AG04449 (cell line): ENCODE measurements around the gene C5orf15.

Experiments
- CTCF ChIA-PET: fragments of 350-600 bp; formaldehyde crosslinking; extraction: SDS; loops from one replicate; lab custom pipeline; 2021; ENCODE audit warnings: antibody characterized with exemption; lab: Yijun Ruan, JAX
- POLR2A ChIA-PET: fragments of 400-600, 350-600 bp; formaldehyde crosslinking; extraction: SDS; loops from one replicate; lab custom pipeline; 2020; ENCODE audit warnings: antibody characterized with exemption, inconsistent platforms; lab: Yijun Ruan, JAX
- DNase-seq: peaks from one replicate; pipeline ENCODE4 v3.0.0-alpha.2; 2010; ENCODE audit warnings: low read depth, low spot score
- H3K4me3 ChIP-seq: 2 replicates; pipeline ENCODE4 v1.5.1; 2011; ENCODE audit warnings: low read depth, mild to moderate bottlenecking, control low read depth, low read length
- CTCF ChIP-seq: IDR thresholded peaks from one replicate; pipeline ENCODE4 v1.5.1; 2011; ENCODE audit warnings: mild to moderate bottlenecking, moderate library complexity, low read length, control low read depth, inconsistent platforms; ENCODE audit not compliant: insufficient read depth; ENCODE audit errors: missing control alignments

Gene C5orf15

DNA sequence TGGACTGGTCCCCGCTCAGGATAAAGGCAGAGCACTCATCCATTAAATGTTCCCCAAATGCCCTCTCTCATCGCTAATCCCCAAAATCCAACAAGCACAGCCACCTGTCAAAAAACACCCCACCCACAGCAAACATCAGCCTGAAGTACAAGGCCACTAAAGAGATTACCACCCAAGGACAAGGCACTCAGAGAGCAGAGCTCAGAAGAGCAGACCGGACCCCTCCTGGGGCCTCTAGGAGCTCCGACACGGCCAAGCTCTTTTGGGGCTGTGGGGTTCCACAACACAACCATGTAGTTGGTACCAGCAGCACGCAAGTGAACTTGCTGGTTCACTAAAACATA, 26.5 kb upstream of the C5orf15 start:
- CTCF ChIA-PET, result interaction anchor here (1.3 to 7.9 kb wide), 3 partner anchors 8 to 45 kb away, joined by 3 to 72 read pairs (median 13); no protein-coding TSS in a partner anchor
- no peak overlapping the region for H3K4me3 ChIP-seq
- TF ChIP-seq CTCF, result no peak
- no peak for DNase-seq
- POLR2A ChIA-PET, result no interaction called here

- ChIA-PET CTCF (interaction anchor here (1.8 to 7.9 kb wide), 3 partner anchors 7 to 15 kb away, joined by 5 to 72 read pairs (median 13); partner anchors contain the start of gene VDAC1), POLR2A (interaction anchor here (0.5 kb wide), 1 partner anchor 10 kb away, joined by 3 read pairs; no protein-coding TSS in a partner anchor)
- no peak overlapping the region for H3K4me3 ChIP-seq
- DNase-seq, result no peak
- TF ChIP-seq CTCF, result no peak
Observed at GRCh38 chr5:133994297-133994989, 26.0 kb upstream of the C5orf15 start.

DNA sequence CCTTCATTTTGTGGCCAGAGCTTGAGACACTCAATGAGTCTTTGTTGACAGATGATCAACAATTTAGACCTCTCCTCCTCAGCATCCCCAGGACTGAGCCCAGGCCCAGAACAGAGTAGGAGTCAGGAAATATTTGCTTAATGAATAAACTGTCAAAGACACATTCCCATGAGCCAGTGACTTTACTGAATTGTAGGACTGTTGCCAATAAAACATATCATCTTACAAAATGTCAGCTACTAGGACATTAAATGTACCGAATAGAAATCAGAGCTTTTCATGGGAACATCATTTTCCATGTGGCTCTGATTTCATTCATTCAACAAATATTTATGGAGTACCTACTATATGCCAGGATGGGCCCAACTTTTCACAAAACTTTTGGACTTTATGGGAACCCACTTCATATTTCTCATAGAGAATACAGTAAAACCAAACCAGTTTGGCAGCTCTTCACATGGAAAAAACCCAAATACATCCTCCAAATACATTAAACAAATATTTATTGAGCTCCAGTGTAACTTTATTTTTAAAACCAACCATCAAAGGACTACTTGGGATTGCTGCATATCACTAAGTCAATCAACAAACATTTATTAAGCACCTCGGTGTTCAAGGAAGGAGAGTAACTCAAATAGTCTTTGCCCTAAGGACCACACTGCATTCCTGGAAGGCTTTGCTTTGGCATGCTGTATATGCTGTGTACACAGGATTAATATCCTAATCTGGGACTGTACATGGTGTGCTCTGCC, 24.9 kb upstream of the C5orf15 start:
- DNase-seq, result no peak
- ChIA-PET POLR2A (interaction anchor here (0.5 to 0.6 kb wide), 2 partner anchors 9 to 148 kb away, joined by 3 read pairs; no protein-coding TSS in a partner anchor), CTCF (interaction anchor here (0.7 to 7.9 kb wide), 7 partner anchors 6 to 882 kb away, joined by 3 to 72 read pairs (median 5); partner anchors contain the start of gene VDAC1)
- H3K4me3 ChIP-seq, result no peak overlapping the region
- no peak for TF ChIP-seq CTCF

- no peak for TF ChIP-seq CTCF
- POLR2A ChIA-PET, result interaction anchor here (0.6 to 0.8 kb wide), 2 partner anchors 13 to 148 kb away, joined by 3 to 4 read pairs; partner anchors contain the start of gene VDAC1
- H3K4me3 ChIP-seq, result no peak overlapping the region
- CTCF ChIA-PET, result interaction anchor here (0.7 to 7.9 kb wide), 5 partner anchors 12 to 881 kb away, joined by 3 to 72 read pairs (median 5); partner anchors contain the start of gene VDAC1
- DNase-seq, result no peak
Observed at GRCh38 chr5:133992429-133993155, 24.2 kb upstream of the C5orf15 start.

- no peak overlapping the region for H3K4me3 ChIP-seq
- no peak for TF ChIP-seq CTCF
- no peak for DNase-seq
- ChIA-PET CTCF (interaction anchor here (7.9 kb wide), 1 partner anchor 12 kb away, joined by 72 read pairs; no protein-coding TSS in a partner anchor), POLR2A (no interaction called here)
Observed at GRCh38 chr5:133991171-133991910, 22.9 kb upstream of the C5orf15 start.
